HG03432 (cell line): ENCODE measurements around the gene PPP6R2.

Experiments used
- ATAC-seq: cut with Tn5 transposase; IDR thresholded peaks from one replicate; pipeline ENCODE4 v1.9.1; 2021; ENCODE audit warnings: mild to moderate bottlenecking, moderate library complexity; ENCODE audit not compliant: unreplicated experiment

The PPP6R2 gene, protein sequence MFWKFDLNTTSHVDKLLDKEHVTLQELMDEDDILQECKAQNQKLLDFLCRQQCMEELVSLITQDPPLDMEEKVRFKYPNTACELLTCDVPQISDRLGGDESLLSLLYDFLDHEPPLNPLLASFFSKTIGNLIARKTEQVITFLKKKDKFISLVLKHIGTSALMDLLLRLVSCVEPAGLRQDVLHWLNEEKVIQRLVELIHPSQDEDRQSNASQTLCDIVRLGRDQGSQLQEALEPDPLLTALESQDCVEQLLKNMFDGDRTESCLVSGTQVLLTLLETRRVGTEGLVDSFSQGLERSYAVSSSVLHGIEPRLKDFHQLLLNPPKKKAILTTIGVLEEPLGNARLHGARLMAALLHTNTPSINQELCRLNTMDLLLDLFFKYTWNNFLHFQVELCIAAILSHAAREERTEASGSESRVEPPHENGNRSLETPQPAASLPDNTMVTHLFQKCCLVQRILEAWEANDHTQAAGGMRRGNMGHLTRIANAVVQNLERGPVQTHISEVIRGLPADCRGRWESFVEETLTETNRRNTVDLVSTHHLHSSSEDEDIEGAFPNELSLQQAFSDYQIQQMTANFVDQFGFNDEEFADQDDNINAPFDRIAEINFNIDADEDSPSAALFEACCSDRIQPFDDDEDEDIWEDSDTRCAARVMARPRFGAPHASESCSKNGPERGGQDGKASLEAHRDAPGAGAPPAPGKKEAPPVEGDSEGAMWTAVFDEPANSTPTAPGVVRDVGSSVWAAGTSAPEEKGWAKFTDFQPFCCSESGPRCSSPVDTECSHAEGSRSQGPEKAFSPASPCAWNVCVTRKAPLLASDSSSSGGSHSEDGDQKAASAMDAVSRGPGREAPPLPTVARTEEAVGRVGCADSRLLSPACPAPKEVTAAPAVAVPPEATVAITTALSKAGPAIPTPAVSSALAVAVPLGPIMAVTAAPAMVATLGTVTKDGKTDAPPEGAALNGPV

DNA sequence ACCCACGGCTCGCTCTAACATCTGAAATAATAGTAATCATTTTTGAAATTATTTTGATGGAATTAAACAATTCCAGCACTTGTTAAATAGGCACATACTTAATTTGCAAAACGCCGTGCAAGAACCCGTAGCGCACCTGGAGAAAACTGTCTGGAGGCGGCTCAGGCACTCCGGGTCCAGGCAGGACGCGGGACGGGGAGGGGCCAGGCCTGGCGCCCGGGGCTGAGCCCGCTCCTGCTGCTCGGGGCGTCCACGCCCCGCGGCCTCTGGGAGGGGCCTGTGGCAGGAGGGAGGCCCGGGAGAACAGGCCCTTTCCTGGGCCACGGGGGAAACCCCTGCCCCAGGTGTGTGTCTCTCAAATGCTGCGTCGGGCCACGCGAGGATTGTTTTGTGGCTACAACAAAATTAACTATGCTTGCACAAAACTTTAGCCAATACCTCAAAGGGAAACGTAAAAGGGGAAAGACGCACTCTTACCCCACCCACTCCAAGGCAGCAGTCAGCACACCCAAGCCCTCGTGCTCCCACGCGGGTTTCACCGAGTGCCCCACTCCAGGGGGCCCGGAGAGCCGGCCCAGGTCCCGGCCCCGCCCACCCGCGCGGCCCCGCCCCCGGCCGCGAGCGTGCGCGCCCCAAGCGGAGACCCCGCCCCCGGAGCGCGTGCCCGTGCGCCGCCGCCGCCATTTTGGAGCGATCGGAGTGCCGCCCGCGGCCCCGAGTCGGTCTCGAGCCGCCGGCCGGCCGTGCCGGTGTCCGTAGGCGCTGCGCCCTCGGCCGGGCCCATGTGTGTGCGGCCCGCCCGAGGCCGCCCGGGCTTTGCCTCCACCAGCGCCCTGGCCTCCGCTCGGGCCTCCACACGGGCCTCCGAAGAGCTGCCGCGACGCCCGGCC, at the start of gene PPP6R2:
Gene PPP6R2 (plus strand): TSS at position 677 of the 890 bp plus-strand sequence. CDS start 50,582 bp downstream, outside the sequence.
- peak; percentile 70 for ATAC-seq

DNA sequence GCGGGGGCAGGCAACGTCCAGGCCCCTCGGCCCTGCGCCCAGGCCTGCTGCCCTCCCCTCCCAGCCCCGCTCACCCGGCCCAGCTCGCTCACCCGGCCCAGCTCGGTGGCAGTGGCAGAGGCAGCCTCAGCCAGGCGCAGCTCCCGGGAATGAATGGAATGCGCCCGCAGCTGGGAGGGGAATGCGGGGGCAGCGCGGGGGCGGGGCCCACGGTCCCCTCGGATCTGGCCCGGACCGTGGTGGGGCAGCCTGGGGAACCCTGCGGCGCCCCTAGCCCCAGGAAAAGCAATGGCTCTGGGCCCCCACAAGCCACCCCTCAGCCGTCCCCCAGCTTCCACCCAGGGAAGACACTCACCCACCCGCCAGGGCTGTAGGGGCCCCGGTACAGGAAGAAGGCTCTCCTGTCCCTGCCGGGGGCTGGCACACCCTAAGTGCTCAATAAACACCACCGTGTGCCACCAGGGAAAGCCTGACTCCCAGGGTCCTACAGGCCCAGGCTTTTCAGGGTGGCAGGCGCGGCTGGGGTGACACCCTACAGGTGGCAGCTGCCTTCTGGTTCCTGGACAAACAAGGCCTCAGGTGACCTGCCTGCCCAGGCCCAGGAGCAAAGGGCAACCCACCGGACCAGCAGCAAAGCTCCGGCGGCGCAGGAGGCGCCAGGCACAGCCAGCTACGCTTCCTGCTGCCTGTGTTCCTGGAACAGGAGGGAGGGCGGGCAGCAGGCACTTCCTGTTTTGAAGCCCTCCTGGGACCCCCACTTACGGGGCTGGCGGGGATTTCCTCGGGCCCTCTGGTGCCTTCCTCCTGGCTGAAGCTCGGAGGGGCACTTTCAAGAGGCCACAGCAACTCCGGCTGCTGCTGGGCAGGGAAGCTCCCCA, 49.4 kb upstream of the PPP6R2 start:
- ATAC-seq, result no peak

DNA sequence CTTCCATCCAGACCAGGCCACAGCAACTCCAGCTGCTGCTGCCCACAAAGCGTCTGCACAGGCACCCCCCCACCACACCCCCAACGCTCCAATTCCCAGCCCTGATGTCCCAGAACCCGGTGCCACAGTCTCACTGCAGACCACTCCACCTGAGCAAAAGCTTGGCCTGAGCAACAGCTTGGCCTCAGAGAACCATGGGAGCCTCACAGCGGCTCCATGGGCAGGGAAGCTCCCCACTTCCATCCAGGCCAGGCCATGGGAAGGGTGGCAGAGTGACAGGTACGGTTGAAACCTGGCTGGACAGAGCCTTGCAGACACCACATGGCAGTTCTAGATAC, 48.8 kb upstream of the PPP6R2 start:
- ATAC-seq, result no peak

DNA sequence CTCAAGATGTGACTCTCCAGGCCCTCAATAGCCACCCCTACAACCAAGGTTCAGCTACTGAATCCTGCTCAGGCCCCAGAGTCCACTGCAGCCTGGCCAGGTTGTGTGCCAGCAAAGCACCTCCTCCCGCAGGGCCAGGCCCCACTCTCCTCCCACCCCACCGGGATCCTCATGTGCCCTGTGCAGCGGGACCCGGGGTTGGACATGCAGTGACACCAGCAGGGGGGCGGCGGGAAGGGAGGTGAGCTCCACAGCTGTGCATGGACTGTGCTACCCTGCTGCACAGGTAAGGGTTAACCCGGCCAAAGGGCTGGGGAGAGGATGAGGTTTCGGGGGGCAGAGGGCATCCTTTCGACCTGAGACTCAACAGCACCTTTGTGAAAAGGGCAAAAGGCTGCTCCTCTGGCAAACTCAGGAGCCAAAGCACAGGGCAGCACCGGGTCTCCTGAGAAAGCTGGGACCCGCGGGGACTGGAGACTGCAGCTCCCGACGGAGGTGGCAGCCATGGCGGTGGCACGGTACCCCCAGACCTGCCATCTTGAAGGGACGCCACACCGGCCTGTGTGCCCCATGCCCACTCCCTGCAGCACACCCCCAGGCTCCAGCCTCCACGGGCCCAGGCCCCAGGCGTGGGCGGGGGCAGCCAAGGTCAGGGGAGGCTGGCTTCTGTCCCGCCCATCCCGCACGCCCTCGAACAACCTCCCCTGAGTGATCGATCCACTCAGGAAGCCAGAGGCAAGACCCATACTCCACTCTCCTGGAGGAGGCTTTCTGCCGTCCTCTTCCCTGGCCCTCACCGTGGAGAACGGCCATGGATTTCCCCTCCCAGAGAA, 46.3 kb upstream of the PPP6R2 start:
- ATAC-seq, result no peak

DNA sequence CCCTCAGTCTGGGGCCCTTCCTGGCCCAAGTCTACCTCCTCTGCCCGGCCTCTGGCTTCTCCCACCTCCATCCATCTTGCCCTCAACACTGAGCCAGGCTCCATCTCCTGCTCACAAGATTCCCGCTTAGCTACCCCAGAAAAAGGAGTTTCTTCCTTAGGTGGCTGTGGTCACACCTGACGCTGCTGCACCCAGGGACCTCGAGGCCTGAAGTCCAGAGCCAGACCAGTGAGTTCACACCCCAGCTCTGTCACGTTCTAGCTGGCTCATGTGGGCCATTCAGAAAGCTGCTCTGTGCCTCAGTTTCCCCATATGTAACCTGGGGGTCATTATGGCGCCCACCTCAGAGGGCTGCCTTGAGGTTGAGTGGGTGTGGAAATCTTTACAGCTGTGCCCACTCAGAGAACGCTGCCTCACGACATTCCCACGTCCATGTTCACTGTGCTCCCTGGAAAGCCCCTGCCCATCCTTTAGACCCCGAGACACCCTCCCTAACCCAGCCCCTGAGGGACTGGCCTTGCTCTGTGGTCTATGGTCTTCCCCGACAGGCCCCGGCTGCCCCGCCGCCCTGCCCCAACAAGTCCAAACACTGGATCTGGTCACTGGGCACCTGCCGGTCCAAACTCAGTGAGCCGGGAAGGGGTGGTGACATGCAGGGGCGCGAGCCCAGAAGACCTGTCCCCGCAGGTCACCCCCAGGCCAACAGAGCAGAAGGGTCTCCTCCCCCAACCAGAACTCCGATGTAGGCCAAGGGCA, 45.4 kb upstream of the PPP6R2 start:
- ATAC-seq, result no peak

DNA sequence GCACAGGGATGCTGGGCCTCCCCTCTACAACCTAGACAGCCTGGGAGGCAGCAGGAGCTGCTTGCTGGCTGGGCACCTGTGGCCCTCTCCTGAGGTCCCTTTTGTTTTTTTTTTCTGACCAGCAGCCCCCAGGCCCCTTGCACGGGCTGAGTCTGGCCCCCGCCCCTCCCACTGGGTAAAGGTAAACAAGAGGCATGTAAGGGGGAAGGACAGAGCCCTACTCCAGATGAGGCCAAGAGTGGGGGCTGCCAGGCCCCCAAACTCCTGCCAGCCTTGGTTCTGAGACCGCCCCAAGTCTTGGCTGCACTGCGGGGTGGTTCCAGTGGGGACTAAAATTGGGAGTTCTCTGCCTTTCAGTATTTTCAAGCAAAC, 44.9 kb upstream of the PPP6R2 start:
- ATAC-seq, result no peak

DNA sequence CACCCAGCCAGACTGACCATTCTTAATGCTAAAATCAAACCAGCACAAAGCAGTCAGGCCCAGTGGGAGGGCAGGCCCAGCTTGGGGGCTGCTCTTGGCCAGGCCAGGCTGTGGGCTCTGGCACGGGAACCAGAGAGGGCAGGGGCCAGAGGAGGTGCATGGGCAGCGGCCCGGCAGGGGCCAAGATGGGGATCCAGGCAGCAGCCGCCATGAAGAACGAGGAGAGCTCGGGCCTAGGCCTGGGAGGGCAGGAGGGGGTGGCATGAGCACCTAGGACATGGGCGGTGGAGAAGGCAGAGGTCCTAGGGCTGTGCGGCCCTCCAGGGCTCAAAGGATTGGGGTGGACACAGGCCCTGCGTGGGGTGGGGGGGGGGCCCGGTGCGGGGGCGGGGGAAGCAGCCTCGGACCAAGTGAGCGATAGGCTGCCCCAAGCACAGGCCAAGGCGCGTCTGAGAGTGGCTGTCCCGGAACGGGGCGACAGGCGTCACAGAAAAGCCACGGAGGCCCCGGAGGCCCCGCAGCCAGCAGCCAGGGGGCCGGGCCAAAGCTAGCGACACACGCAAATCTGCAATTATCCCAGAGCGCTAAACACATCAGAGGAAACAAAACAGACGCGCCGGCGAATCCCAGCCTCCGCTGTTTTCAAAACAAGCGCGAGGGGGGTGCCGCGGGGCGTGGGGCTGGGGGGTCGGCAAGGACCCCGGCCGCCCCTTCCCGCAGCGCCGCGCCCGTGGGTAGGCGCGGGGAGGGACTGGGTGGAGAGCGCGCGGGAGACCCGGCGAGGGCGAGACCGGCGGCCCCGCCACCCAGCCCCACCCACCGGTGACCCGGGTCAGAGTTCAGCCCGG, 44.0 kb upstream of the PPP6R2 start:
- no peak for ATAC-seq

DNA sequence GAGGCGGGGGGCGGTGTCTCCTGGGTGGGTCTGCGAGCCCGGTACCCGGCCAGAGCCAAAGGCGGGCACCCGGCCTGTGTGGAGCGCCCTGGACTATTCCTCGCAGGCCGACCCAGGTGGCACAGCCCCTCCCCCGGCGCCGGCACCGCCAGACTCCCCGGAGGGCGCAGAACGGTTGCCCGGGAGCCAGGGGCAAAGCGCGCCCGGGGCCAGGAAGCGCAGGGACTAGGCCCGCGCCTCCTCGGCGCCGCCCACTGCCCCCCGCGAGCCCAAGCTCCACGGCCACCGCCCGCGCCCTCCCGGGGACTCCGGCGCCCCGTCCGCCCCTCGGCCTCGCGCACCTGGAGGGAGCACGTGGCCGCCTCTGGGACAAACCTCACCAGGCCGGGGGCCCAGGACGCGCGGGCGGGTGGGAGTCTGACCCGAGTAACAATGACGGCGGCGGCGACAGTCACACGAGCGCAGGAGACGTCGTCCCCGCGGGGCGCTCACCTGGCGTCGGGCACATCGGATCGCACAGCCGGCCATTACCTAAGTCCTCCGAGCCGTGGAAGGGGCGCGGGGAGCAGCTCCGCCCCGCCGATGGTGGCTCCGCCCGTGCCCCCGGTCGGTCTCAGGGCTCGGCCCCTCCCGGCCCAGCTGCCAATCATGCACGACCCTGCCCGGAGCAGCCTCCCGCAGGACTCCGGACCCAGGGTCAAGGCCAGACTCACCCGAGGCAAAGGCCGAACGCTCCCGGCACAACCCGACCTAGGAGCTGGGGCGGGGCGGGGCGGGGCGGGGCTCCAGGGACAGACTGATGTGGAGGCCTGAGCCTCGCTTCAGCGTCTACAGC, 43.1 kb upstream of the PPP6R2 start:
- no peak for ATAC-seq

DNA sequence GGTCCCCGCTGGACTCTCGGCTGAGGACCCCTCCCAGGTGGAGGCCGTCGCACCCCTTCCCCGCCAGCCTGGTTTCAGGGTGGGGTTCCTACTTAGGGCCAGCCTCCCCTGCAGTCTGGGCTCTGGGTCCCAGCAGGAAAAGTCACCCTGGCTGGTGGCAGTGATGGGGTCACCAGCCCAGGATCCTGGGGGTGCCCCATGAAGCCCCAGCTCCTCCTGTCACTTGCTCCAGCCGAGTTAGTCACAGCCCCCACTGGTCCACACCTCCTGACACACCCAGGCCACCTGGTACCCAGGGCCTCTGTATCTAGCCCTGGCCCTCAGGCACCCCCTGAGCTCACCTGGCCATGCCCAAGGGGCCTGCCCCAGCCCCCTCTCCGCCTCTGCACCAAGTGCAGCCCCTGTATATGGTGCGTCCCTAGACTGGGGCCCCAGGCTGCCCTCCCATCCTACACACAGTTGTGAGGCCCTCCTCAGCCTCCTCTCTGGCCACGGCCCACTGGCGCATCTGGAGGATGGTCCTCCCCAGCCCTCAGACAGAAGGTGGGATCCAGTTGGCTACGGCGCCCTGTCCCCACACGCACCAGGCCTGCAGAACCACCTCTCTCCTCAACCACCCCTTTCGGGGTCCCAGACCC, 42.4 kb upstream of the PPP6R2 start:
- no peak for ATAC-seq

DNA sequence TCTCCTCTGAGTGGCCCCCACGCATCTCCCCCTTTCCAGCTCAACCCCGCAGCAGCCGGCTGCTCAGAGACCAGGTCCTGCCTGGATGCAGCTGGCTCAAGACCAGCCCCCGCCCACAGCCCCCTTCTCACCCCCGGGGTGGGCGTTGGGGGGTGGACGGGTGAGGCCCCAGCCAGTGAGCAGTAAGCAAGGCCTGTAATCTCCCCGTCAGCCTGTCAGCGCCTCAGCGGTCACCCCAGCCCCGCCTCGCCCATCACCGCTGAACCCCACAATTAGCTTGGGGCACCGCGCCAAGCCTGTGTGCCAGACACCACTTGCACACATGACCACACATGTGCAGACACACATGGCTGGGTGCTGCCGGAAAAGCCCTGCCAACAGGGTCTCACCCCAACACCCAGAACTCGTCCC, 41.5 kb upstream of the PPP6R2 start:
- ATAC-seq, result no peak

DNA sequence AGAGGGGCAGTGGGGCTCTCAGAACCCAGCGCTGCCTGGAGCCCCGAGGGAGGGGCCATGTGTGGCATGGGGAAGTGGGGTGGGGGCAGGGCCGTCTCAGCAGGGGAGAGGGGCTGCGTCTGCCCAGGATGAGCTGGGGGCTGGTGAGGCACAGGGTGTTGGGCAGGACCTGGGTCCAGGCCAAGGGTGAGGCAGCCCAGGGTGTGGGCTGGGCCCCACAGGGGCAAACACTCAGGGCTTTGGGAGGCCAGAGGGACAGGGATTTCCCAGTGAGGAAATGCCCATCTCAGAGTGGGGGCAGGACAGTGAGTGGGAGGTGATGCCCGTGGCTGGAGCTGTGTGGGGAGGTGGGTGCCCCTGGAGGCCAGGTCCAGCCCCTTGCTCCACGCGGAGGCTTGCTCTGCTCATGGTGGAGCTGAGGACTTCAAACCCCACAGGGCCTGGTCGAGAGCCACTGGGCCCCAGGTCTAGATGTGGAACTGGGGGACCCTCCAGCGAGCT, 41.0 kb upstream of the PPP6R2 start:
- ATAC-seq, result no peak

DNA sequence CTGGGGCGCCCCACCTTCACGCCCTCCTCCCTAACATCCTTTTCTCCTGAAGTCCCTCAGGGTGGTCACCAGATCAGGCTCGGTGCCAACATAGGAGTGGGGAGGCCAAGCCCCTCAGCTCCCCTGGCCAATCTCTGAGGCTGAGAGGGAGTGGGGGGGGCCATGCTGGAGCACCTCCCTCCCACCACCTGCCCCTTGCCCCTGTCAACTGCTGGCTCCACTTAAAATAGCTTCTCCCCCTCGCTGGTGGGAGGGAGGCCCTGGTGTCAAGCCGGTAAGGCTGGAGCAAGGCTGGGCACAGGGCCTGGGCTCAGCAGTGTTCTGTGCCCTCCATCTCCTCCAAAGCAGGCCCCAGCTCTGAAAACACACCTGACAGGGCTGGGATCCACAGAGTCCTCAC, 40.6 kb upstream of the PPP6R2 start:
- ATAC-seq, result no peak

DNA sequence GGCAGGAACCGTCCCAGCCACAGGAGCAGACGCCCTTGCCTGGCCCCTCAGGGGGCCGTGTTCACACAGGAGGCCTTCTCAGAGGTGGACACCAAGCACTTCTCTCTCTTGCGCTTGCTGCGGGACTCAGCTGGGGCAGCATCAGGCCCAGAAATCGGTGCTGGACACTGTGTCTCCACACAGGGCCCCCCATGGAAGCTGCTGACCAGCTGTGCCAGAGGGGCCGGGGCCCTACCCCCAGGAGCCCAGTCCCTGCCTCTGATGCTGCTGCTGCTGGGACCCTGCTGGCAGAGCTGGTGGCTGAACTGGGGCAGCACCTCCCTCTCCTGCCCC, 39.6 kb upstream of the PPP6R2 start:
- ATAC-seq, result no peak

DNA sequence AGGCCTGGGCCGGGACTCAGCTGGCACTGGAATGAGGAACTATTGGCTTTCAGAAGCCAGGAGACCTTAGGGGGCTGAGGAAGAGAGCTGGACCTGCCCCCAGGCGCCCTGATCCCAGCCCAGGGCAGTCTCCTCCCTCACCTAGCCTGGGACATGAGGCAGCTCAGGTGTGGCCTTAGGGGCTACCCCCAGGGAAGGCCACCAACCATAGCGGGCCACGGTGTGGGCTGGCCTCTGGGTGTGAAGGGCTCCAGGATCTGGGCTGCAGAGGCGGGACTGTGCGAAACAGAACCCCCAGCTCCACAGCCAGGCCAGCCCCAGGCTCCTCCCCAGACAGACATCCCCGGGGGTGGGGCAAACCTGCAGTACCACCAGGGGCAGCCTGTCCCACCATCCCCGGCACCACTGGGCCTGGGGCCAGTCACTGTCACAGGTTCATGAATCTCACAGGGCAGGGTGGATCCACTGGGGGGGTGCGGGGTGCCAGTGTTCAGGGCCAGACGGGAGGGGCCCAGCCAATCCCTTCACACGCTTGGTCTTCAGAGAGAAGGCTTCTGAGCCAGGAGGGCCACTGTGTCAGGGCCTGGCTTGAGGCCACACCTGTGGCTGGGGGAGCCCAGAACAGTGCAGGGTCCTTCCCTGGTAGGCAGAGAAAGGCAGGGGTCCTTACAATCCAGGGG, 39.1 kb upstream of the PPP6R2 start:
- ATAC-seq, result no peak

DNA sequence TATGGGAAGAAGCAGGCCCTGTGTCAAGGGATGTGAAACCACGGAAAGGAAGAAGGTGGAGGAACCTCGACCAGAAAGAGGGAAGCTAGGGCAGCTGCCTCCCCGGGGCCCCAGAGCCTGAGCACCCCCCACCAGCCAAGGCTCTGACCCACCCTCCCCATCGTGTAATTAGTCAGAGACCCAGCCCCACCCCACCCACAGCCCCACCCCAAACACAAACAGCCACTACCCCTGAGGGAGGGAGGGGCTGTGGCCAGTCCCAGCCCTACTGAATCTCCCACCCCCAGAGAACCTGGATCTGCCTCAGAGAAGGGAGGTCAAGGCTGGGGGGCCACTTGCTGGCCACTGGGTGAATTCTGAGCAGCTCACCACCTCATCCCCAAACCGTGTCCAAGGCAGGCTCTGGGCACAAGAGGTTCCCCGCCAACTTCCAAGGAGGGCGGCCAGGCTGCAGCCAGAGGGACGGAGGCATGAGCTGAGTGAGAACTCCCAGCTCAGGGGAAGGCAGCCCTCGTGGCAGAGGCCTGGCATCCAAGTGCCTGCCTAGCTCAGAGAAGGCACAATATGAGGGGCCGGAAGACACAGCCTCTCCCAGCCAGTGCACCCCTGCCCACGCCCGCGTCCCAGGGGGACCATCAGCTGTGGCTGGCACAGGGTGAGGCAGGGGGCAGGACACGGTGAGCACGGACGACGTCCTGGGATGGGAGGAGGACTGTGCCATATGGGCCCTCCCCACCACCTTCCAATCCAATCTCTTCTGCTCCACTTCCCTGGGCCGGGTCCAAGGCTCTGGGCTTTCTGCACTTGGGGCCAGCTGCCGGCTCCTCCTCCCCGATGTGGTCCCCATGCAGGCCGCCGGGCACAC, 38.4 kb upstream of the PPP6R2 start:
- ATAC-seq, result no peak
